DMS 273 (cell line): ENCODE measurements around the gene SNN.

Source experiments
- DNase-seq: peaks from one replicate; lab custom pipeline; 2025; ENCODE audit not compliant: unreplicated experiment; lab: John Stamatoyannopoulos, UW

SNN gene

GRCh38 chr16:11635113-11635652 is 33.1 kb upstream of the SNN start:
- no peak for DNase-seq

- DNase-seq = no peak
Observed at GRCh38 chr16:11635679-11636171, 32.5 kb upstream of the SNN start.

DNA sequence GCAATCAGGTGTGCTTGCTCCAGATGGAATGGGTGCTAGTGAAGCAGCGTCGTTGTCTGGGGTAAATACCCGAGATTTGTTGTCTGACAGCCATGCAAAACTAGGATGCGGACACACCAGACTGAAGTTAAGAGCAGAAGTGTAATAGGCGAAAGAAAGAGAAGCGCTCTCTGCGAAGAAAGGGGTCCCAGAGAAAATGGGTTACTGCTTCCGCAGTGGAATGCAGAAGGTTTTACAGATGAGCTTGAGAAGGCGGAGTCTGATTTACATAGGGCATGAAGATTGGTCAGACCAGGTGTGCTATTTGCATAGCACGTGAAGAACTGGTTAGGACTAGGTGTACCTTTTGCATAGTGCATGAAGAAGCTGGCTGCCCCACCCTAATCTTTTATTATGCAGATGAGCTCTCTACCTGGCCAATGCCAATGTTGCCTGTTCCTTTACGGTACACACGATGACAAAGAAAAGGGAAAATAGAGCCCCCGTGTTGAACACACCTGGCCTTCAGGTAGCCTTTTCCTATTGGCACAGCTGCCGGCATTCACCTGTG is 32.0 kb upstream of the SNN start:
- no peak for DNase-seq

GRCh38 chr16:11637320-11637719 is 30.9 kb upstream of the SNN start:
- DNase-seq = no peak

DNA sequence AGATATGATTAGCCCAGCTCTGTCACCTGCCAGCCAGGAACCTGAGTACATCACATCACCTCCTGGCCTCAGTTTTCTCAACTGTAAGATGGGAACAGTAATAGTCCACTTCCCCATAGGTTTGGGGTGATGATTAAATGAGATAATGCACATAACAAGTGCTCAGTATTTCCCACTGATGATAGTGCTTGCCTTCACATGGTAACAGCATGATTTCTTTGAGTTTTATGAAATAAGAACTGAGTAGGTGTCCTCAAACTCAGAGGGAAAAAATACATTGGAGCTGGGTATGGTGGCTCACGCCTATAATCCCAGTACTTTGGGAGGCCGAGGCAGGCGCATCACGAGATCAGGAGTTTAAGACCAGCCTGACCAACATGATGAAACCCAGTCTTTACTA is 30.1 kb upstream of the SNN start:
- no peak for DNase-seq

GRCh38 chr16:11639008-11639562 is 29.2 kb upstream of the SNN start:
- no peak for DNase-seq

DNA sequence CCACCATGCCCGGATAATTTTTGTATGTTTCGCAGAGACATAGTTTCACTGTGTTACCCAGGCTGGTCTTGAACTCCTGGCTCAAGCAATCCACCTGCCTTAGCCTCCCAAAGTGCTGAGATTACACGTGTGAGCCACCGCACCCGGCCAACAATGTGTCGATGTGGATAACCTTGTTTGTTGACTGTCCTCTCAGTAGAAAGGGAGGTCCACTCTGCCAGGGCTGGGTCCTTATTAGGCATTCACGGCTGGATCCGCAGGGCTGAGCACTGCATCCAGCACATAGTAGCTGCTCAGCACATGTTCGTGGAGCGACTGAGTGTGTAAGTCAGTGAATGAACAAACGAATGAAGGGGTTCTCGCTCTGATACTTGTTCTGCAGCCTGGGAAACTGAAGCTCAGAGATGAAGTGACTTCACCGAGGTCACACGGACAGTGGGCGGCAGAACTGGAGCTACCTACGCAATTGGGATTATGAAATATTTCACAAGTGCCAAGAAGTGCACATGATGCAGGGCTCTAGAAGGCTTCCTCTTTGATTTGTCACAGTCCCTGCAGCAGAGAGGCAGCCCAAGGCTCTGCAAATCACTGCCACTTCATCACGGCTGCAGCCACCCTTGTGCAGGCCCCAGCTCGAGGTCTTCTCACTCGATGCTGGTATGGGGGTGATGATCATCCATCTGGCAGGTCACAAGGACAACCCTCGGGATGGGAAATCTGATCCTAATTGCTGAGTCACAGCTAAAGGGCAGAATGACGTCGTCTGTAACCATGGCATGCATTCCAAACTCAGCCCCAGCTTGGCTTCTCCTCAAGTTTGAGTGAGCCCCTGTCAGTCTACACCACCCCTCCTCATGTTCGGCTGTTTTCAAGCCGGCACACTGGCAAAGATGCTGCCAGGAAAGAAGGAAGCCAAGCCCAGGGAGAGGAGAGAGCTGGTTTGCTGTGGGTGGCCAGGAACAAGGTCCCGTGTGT is 28.0 kb upstream of the SNN start:
- peak; percentile 96 for DNase-seq

DNA sequence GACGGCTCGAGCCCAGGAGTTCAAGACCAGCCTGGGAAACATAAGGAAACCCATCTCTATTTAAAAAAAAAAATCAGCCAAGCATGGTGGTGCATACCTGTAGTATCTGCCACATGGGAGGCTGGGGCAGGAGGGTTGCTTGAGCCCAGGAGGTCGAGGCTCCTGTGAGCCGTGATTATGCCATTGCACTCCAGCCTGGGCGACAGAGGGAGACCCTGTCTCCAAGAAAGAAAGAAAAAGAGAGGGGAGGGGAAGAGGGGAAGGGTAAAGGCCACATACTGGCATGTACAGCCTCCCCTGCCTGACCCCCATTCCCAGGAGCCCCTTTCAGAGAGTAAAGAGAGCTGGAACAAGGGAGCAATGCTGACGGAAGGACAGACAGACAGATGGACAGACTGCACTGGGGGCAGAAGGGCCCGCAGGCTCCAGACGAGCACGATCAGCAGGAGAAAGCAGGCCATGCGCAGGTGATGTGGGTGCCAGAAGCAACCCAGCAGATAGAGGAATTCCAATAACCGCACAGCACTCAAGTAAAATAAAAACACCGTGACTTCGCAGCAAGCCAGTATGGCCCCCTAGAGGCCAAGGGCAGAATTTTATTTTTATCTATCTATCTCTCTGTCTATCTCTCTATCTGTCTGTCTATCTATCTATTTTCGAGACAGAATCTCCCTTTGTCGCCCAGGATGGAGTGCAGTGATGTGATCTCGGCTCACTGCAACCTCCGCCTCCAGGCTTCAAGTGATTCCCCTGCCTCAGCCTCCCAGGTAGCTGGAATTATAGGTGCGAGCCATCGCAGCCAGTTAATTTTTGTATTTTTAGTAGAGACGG is 27.1 kb upstream of the SNN start:
- DNase-seq = peak; percentile 84

DNA sequence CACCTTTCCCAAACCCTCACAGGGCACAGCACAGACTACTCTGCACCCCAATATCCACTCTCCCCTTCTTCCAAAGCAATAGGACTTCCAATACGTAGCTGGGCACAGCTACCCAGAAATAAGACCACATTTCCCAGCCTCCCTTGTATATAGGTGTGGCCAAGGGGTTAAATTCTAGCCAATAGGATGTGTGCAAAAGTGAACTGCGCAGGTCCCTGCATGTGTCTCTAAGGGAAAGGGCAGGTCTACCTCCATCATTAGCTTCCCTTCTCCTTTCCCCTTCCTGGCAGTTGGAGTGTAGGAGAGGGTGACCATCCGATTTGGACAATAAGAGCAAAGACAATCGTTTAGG is 25.5 kb upstream of the SNN start:
- no peak for DNase-seq

- DNase-seq = no peak
Observed at GRCh38 chr16:11649276-11649675, 19.0 kb upstream of the SNN start.

- no peak for DNase-seq
Observed at GRCh38 chr16:11650641-11651591, 17.3 kb upstream of the SNN start.

- no peak for DNase-seq
Observed at GRCh38 chr16:11651796-11652195, 16.5 kb upstream of the SNN start.

GRCh38 chr16:11655655-11656054 is 12.6 kb upstream of the SNN start:
- no peak for DNase-seq

DNA sequence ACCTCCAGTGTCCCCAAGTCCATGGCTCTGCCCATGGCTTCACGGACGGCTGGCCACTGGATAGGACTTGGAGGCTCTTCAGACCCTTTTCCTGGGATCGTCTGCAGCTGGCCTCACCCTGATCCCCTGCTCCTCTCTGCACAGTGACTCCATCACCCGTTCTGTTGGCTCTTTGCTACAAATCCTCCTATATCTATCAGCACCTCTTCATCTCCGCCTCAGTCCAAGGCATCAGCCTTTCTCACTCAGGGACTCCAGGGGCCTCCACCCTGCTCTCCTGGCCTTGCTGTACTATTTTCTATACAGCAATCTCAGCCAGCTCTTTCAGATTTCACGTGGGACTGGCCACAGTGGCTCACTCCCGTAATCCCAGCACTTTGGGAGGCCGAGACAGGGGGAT is 10.7 kb upstream of the SNN start:
- DNase-seq = no peak

GRCh38 chr16:11658896-11659708 is 9.2 kb upstream of the SNN start:
- DNase-seq = peak; percentile 77

DNA sequence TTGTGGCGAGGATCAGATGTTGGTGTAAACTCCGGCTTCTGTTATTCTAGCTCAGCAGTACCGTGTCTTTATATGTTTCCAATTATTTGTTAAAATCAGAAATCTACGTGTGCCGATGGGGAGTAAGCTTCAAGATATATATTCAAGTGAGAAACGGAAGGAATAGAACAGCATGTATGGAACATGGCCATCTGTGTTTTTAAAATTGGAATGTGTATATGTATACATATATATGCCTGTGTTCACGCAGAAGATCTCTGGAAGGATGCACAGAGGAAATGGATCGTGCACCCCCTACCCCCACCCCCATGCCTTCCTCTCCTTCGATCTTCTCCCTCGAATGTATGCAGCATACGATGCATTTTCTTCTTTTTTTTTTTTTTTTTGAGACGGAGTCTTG is 7.7 kb upstream of the SNN start:
- no peak for DNase-seq

- DNase-seq = no peak
Observed at GRCh38 chr16:11662582-11662981, 5.7 kb upstream of the SNN start.

DNA sequence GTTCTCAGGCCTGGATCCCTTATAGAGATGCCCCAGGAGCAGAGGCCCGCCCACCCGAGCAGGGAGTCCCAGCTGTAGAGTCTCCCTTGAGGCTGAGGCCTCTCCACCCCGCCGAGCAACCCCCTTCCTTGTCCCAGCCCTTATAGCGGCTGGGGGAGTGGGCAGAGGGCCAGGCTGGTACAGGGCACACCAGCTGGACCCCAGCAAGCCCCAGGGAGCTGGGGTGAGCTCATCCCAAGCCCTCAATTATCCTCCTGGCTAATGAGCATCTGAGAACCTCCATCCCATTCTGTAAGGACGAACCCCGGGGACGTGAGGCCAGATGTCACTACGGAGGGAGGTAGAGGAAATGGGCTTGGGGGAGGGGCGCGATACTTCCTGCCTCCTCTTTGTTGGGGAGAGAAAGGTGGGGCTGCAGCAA is 3.2 kb upstream of the SNN start:
- DNase-seq = peak; percentile 95
